Loucy (cell line): ENCODE measurements around the gene PCID2.

Experiments
- CTCF ChIP-seq: fragments of 200-600 bp; sonication (generic); conservative IDR thresholded peaks from 2 replicates; pipeline ENCODE4 v1.5.1; 2014; ENCODE audit warnings: mild to moderate bottlenecking, antibody characterized with exemption, low read length
- EZH2phosphoT487 ChIP-seq: fragments of 200-600 bp; IDR thresholded peaks from 2 replicates; pipeline ENCODE4 v1.6.1; 2018; ENCODE audit warnings: antibody characterized with exemption, mild to moderate bottlenecking, moderate library complexity, borderline replicate concordance

DNA sequence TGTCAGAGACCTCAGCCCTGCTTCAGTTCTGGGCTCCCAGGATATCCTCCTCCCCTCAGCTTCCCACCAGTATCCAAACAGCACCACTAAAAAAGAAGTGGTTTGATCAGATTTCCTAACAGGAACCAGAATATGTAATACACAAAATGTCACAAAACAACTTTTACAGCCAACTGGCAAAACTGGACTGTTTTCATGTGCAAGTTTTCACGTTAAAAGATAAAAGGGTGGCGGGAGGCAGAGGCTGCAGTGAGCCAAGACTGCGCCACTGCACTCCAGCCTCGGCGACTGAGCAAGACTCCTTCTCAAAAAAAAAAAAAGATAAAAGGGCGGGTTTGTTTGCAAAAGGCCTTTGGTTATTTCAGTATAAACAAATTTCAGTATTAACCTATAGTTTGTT, 13.1 kb downstream of the PCID2 start:
- TF ChIP-seq CTCF (no peak), EZH2phosphoT487 (no peak)
